T-helper 2 cell treated with Interferon-gamma antibody and Interleukin-4, amounts not matched to agents 100 ng/mL and 5 ng/mL, for 36 hours (primary cell): ENCODE measurements around the gene RPS6KB2. TPM values are rescaled to one million over a fixed set of nuclear protein-coding genes. Genes with fewer than 3 reads are reported as not detected.

Source experiments
- intact Hi-C: fragments of 100-400 bp; cut with micrococcal nuclease; formaldehyde crosslinking; loops from one replicate; pipeline ENCODE4 v1.15.1; 2023
- total RNA-seq: library from RNA; stranded (reverse); gene quantifications from 2 replicates; pipeline ENCODE4 v1.2.3, GENCODE V29; 2022

RPS6KB2 gene
- total RNA-seq, result 59.8 and 64.4 TPM in 2 replicates

- intact Hi-C loops, result loop anchor here (1.0 to 5.0 kb wide), 5 partner anchors 9 to 80 kb away; partner anchors contain the start of genes AIP, CDK2AP2, PTPRCAP and TMEM134
Observed at GRCh38 chr11:67428052-67429001, at the start of gene RPS6KB2. Gene RPS6KB2 (plus strand): TSS chr11:67428494. CDS start chr11:67428546, 52 bp downstream.

GRCh38 chr11:67378544-67378943 is 49.8 kb upstream of the RPS6KB2 start:
- intact Hi-C loops, result no loop called here

GRCh38 chr11:67379061-67380058 is 48.9 kb upstream of the RPS6KB2 start:
- intact Hi-C loops, result no loop called here

GRCh38 chr11:67381244-67381972 is 46.9 kb upstream of the RPS6KB2 start:
- intact Hi-C loops, result no loop called here

- intact Hi-C loops, result loop anchor here (1.0 to 2.0 kb wide), 3 partner anchors 25 to 120 kb away; no protein-coding TSS in a partner anchor
Observed at GRCh38 chr11:67382276-67383136, 45.8 kb upstream of the RPS6KB2 start.

GRCh38 chr11:67384851-67385366 is 43.4 kb upstream of the RPS6KB2 start:
- intact Hi-C loops, result no loop called here

GRCh38 chr11:67387069-67387468 is 41.2 kb upstream of the RPS6KB2 start:
- intact Hi-C loops, result no loop called here

GRCh38 chr11:67387518-67387917 is 40.8 kb upstream of the RPS6KB2 start:
- intact Hi-C loops, result no loop called here

GRCh38 chr11:67389477-67389876 is 38.8 kb upstream of the RPS6KB2 start:
- intact Hi-C loops, result no loop called here

- intact Hi-C loops, result loop anchor here (2.0 kb wide), 1 partner anchor 78 kb away; the partner anchor contains the start of gene TMEM134
Observed at GRCh38 chr11:67390947-67391303, 37.4 kb upstream of the RPS6KB2 start.

GRCh38 chr11:67391304-67392182 is 36.8 kb upstream of the RPS6KB2 start, which contains the start of gene RAD9A:
Gene RAD9A (plus strand): TSS chr11:67391986. CDS start chr11:67392045, 59 bp downstream.
- intact Hi-C loops, result loop anchor here (1.0 to 2.0 kb wide), 2 partner anchors 10 to 77 kb away; partner anchors contain the start of genes PPP1CA and TMEM134

- intact Hi-C loops, result loop anchor here (1.0 kb wide), 1 partner anchor 9 kb away; the partner anchor contains the start of gene PPP1CA
Observed at GRCh38 chr11:67392183-67392715, 36.0 kb upstream of the RPS6KB2 start.

- intact Hi-C loops, result no loop called here
Observed at GRCh38 chr11:67393437-67393836, 34.9 kb upstream of the RPS6KB2 start.

- intact Hi-C loops, result no loop called here
Observed at GRCh38 chr11:67393990-67394389, 34.3 kb upstream of the RPS6KB2 start.

- intact Hi-C loops, result no loop called here
Observed at GRCh38 chr11:67395555-67396258, 32.6 kb upstream of the RPS6KB2 start.

- intact Hi-C loops, result no loop called here
Observed at GRCh38 chr11:67396259-67396581, 32.1 kb upstream of the RPS6KB2 start.

- intact Hi-C loops, result no loop called here
Observed at GRCh38 chr11:67396587-67397389, 31.5 kb upstream of the RPS6KB2 start.
